GM21360 (cell line): ENCODE data around the gene TCF12.

Experiments used
- ATAC-seq: cut with Tn5 transposase; IDR thresholded peaks from one replicate; pipeline ENCODE4 v1.9.1; 2021; ENCODE audit warnings: mild to moderate bottlenecking, moderate library complexity; ENCODE audit not compliant: unreplicated experiment

The TCF12 gene

DNA sequence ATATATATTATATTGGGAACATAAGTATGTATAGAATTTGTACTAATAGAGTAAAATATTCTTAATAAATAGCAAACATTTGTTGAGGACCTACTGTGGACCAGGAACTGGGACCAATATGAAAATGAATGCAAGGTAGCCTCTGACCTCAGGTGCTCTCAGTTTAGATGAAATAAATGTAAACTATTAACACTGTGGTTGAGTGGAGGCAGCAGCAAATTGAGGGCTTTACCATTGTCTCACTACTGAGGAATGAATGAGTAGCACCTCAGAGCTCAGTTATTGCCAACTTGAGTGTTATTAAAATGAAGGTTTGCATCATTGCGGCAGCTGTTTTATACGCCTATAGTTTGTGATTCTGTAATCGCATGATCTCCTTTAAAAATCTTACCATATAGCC, 366.9 kb downstream of the TCF12 start:
- ATAC-seq: no peak

DNA sequence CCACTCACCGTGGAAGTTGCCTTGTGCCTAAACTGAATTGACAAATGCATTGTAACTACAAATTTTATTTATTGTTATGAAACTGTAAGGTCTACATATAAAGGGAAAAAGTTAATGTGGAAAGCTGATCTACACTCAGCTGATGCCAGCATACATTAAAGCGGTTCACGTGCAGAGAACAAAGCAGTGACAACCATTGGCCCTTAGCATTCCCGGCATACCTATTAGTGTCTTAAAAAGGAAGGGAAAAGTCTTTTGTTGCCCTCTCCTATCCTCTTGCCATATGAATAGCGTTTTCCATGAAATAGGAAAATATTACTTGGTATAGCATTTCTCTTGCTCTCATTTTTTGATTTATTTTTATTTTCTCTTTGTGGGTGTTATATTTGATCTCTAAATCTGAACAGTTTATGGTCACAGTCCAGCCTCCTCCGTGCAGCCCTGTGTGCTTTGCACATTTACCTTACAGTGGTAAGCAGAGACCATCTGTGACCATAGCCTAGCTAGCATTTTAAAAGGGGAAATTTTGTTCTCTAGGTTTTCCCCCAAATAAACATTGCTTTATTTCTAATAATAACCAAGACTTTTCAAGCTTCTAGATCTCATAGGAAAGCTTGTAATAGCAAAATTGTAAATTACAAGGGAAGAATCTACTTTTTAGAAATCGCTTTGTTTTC, 368.1 kb downstream of the TCF12 start:
- ATAC-seq: no peak

DNA sequence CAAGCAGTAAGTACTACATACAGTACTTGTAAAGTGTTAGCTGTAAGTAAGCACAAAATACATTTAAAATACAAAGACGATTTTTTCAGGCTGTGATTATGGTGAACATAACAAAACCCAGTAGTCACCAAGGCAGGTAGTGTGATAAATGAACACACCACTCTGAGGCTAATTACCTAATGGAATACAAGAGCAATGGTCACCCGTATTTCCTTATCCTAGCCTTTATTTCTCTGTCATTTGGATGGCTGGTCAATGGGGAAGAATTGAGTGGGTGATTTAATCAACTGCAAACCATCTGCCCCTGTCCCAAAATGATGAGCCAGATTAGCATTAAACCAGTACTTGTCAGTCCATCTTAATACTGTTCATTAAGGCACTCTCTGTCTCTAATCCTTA, 368.7 kb downstream of the TCF12 start:
- ATAC-seq: no peak

GRCh38 chr15:57288926-57289580, 370.6 kb downstream of the TCF12 start:
- no peak for ATAC-seq

DNA sequence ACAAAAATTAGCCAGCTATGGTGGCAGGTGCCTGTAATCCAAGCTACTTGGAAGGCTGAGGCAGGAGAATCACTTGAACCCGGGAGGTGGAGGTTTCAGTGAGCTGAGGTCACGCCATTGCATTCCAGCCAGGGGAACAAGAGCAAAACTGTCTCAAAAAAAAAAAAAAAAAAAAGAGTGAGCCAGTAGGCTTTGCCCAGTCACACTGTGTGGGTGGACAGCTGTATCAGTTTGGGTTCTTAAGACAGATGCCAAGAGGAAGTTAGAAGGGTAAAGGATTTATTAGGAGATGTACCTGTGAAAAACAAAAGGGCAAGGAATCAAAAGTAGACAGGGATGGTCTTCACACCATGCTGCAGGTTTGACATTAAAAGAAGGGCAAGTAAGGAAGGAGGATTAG, 371.7 kb downstream of the TCF12 start:
- no peak for ATAC-seq

GRCh38 chr15:57290826-57291225, 372.4 kb downstream of the TCF12 start:
- ATAC-seq: no peak

GRCh38 chr15:57296473-57297162, 378.2 kb downstream of the TCF12 start:
- no peak for ATAC-seq

GRCh38 chr15:57297163-57297593, 378.7 kb downstream of the TCF12 start:
- ATAC-seq: no peak

GRCh38 chr15:57297630-57298029, 379.2 kb downstream of the TCF12 start:
- no peak for ATAC-seq

DNA sequence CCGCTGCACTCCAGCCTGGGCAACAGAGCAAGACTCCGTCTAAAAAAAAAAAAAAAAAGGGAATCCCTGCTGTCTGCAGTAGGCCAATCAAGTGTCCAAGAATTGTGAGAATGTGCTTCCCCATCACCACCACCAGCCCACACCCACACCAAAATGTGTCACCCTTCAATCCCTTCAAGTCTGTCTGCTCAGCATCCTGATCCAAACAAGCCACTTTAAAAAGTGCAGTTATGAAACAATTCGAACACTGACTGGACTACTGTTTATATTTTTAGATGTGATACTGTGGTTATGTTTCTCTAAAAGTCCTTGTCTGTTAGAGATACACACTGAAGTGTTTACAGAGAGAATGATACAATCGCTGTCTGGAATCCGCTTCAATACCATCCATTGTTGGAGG, 379.8 kb downstream of the TCF12 start:
- ATAC-seq: no peak

DNA sequence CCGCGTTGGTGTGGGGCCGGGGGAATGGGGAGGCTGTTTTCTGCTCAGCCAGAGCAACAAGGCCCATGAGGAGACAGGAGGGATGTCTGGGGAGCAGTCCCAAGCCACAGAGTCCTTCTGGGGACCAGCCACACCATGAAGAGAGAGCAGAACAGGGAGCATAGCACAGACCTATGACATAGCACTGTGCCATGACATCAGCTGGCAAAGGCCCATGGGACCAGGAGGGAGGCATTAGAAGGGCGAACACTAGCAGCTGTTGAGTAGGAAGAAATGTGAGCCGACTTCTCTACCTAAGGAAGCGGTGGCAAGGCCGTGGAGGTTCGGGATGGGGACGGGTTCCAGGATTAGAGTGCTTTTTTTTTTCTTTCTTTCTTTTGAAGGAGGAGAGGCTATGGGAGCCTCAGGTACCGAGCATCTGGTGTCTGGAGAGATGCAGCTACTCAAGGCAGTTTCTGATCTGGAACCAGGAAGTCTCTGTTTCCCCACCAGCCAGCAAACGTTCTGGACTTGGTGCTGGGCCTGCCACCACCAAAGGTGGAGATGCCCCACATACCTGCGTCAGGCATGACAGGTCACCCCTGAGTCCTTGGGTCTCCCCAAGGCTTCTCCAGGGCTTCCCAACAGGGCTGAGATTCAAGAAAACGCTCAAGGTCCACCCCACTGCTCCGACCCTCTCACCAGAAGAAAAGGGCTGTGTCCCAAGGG, 380.6 kb downstream of the TCF12 start:
- ATAC-seq: no peak

DNA sequence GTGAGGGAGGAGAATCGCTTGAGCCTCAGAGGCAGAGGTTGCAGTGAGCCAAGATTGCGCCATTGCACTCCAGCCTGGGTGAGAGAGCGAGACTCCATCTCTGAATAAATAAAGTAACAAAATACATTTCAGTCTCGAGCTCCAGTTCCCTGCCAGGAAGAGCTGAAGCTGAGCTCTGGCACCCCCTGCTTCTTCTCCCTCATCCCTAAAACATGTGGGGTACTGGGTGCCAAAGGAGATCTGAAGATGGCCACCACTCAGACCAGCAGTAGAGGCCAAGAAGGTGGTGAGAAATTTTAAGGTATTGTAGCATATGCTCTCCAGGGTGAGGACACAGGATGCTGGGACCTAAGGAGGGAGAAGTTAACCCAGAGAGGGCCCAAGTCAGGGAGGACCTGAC, 382.9 kb downstream of the TCF12 start:
- no peak for ATAC-seq

- no peak for ATAC-seq
Observed at GRCh38 chr15:57302640-57303257, 384.3 kb downstream of the TCF12 start.

GRCh38 chr15:57305009-57305408, 386.6 kb downstream of the TCF12 start:
- no peak for ATAC-seq

- ATAC-seq: no peak
Observed at GRCh38 chr15:57306161-57306943, 387.9 kb downstream of the TCF12 start.

- ATAC-seq: no peak
Observed at GRCh38 chr15:57306944-57307411, 388.5 kb downstream of the TCF12 start.

- ATAC-seq: no peak
Observed at GRCh38 chr15:57307527-57308169, 389.2 kb downstream of the TCF12 start.

DNA sequence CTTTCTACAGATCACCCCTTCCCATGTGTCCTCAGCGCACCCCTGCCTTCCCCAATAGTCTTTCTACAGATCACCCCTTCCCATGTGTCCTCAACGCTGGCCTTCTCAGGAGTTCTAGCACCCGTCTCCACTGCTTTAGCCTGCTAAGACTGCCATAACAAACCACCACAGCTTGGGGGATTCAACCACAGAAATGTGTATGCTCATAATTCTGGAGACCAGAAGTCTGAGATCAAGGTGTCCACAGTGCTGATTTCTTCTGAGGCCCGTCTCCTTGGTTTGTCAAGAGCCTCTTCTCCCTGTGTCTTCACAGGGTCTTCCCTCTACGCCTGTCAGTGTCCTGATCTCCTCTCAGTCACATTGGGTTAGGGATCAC, 389.7 kb downstream of the TCF12 start:
- ATAC-seq: no peak

DNA sequence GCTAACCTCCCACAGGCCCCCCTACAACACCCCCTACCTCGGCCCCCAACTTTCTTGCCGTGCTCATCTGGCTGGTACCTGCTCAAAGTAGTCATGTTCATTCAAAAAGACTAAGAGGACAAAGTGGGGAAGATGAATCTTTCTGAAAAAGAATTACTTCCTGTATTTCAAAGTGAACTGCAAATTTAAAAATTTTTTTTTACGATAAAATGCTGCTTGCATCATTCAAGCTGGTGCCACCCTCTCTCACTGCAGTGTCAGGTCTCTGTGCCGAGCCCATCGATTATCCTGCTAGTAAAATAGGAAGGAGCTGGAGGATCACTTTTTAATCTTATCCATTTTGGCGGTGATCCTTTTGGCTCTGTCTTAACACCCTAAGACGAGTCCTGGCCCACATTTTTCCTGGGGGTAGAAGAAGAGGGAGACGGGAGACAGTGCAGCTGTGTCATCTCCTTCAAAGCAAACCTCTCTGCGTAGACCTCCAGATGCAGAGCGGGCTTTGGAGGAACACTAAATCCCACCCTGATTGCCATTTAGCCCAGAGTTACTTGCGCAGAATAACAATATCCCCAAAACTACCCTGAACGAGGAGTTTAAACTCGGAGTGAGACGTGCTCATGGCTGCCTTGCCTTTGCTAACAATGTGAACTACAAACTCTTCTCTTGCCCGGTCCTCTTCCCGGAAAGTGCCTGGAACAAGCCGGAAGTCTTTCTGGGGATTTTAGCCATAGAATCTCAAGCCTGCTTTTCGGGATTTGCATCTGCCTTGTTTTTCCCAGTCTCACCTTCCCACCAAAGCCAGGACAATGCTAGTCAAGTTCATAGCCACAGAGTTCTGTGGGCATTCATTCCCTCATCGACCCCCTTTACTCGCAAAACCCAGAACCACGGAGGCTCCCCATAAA, 391.7 kb downstream of the TCF12 start:
- no peak for ATAC-seq
